Adrenal gland (tissue), 5 donors: ENCODE results near the gene KLHL29.

ENCODE experiments used
- CTCF ChIP-seq, 6 experiments: fragments of 450-650 bp in 4 of 6; fragments of 200-600 bp in 2 of 6; sonication (generic) in 1 of 6; IDR thresholded peaks; 1 replicate in 5 of 6; 2 replicates in 1 of 6; pipeline versions ENCODE4 v1.5.1 to v1.8.0; 2016 to 2021; ENCODE audit warnings: antibody characterized with exemption in 6 of 6, mild to moderate bottlenecking in 2 of 6, moderate library complexity in 1 of 6
- POLR2A ChIP-seq, 2 donors: fragments of 450-650 bp; IDR thresholded peaks; one replicate each; pipeline ENCODE4 v1.6.1; 2017; ENCODE audit warnings: antibody characterized with exemption in 2 of 2, mild to moderate bottlenecking in 2 of 2, moderate library complexity in 1 of 2
- donor health status: DM: no; HTN: no; CAD: no.

- no peak for TF ChIP-seq CTCF (IDR thresholded peaks at IDR 0.05)
- TF ChIP-seq POLR2A (IDR thresholded peaks at IDR 0.05): no peak
Measured at GRCh38 chr2:23594460-23594825, 209.5 kb downstream of the KLHL29 start.
